GM19328 (cell line): ENCODE measurements around the gene TXNDC11.
A peak's percentile ranks its signal among the peaks of the same experiment; 100 is the strongest.

Experiments
- ATAC-seq: cut with Tn5 transposase; IDR thresholded peaks from one replicate; pipeline ENCODE4 v1.9.1; 2021; ENCODE audit warnings: mild to moderate bottlenecking, moderate library complexity; ENCODE audit not compliant: unreplicated experiment

TXNDC11 gene

DNA sequence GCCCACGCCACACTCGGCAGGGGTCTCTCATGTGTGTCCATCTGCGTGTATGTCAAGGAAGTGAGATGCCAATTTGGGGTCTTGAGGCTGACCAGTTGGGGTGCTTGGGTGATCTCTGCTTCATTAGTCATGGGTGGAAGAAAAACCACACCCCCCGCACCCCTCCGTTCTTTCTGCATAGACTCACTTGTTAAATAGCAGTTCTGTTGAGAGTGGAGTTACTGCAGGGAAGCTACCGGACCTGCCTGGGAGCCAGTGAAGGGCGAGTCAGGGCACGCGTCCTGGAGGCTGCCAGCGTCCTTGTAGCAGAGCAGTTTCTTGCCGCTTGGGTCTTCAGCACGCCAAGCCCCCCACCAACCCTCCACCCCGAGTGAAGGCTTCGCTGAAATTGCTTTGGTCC, 65.9 kb downstream of the TXNDC11 start:
- no peak for ATAC-seq

GRCh38 chr16:11675561-11676511, 66.8 kb downstream of the TXNDC11 start:
- no peak for ATAC-seq

- ATAC-seq, result no peak
These were observed 67.7 kb downstream of the TXNDC11 start for GRCh38 chr16:11674818-11675560.

- no peak for ATAC-seq
These were observed 68.4 kb downstream of the TXNDC11 start for GRCh38 chr16:11674001-11674817.

DNA sequence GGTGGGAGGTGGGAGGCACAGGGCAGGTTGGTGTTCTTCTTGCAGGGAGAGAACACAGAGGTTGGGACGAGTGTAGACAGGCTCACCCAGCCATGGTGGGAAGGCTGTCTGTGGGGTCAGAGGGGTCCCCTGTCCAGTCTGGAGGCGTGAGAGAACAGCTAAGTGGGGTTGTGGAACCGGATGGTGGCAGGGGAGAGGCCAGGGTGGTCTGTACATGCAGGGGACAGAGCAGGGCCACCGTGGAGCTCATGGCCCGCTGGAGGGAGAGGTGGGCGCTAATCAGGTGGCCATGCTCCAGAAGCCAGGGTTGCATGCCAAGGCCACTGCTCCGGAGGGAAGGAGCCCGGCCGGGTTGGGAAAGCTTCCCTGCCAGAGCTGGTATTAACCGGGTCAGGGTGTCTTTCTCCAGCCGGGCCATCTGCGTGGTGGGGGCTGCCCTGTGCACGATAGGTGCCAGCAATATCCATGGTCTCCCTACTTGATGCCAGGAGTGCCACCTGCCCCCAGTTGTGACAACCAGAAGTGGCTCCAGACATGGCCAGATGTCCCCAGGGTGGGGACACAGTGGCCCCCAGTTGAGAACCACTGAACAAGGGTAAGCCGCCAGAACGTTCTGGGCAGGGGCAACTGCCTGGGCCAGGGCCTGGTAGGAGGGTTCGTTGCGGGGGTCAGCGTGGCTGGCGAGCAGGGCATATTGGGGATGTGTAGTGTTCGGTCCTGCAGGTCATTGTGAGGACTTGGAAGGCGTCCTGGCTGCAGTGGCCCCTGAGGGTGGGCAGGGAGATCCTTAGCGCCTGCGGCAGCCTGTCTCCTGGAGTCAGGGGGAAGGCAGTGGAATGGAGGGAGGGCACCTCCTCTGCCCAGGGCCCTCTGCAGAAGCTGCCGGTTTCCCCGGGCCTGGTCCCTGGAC, 69.3 kb downstream of the TXNDC11 start:
- no peak for ATAC-seq

DNA sequence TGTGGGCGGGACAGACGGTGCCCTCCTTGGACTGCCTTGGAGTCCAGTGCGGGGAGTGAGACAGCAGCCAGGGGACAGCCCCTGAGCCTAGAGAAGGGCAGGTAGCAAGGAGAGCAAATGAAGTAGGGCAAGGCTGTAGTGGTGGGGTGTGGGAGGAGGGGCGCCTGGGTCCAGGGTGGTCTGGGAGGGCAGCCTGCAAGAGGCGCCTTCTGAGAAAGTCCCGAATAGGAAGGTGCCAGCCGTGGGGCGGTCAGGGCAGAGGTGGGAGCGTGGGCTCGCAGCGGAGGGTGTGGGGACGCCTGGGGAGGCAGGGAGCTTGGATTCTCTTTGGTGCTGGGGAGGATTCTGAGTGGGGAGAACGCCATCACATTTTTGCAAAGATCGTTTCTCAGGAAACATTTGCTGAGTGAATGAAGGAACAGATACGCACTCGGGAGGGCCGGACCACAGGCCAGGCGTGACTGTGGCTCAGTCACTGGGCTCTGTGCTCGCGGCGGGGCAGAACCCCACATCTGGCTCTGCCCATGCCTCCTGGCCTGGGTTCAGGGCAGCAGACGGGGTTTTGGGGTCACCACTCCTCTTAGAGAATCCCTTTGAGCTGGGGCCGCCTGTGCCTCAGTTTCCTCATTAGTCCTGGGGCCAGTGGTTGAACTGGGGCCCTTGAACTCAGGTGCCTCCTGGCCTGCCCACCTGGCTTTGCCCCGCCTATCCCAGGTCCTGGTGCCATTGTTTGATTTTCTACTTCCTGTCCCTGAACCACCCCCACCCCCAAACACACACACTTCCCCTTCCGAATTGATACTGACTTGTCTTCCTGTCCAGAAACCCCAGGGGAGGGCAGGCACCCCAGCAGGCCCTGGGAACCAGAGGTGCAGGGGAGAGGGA, 70.2 kb downstream of the TXNDC11 start:
- no peak for ATAC-seq

DNA sequence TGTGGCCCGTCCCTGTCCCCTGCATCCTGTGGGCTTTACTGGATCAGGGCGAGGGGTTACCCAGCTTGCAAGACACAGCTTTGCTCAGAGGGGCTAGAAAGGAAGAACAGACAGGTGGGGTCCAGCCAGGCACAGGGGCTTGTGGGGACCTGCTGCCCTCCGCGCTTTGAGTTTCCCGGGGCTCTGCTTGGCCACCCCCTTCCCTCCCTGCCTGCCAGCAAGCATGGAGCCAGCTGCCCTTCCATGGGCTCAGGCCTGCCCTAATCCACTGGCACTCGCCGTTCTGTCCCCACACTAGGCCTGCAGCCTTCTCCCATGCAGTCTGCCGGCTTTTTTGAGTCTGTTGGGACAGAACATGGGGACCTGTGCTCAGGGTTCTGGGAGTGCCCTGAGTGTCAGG, 71.0 kb downstream of the TXNDC11 start:
- no peak for ATAC-seq

GRCh38 chr16:11671271-11671670, 71.4 kb downstream of the TXNDC11 start:
- no peak for ATAC-seq

- no peak for ATAC-seq
These were observed 72.2 kb downstream of the TXNDC11 start for GRCh38 chr16:11670171-11671131.

- no peak for ATAC-seq
These were observed 73.1 kb downstream of the TXNDC11 start for GRCh38 chr16:11669380-11670146.

GRCh38 chr16:11668623-11669379, 73.9 kb downstream of the TXNDC11 start:
- ATAC-seq, result no peak

- ATAC-seq, result peak; percentile 67
These were observed 74.6 kb downstream of the TXNDC11 start, which contains the start of gene SNN for GRCh38 chr16:11667824-11668622. Gene SNN (plus strand): TSS chr16:11668455. CDS start chr16:11676060, 7,605 bp downstream.

DNA sequence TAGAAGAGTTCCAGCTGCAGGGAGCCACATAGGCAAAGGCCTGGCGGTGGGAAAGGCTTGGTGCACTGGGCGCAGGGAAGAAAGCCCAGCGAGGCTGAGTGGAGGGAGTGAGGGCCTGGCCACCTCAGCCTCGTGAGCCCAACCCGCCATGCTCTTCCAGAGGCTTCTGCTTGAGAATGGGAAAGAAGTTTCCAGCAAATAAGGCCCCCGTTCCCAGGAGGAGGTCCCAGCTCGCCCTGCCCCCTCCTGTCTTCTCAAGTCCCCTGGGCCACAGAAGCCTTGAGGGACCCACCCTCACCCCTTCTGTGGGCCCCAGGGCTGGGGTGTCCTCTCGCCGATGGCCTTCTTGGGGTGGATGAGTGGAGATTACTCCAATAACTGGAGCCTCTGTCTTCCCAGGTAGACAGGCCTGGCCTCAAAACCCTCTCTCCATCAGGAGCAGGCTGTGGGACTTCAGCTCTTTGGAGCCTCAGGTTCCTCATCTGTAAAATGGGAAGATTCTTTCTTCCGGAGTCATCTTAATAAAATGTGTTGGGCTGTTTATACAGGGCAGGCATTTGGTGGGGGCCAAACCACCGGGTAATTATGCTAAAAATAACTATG, 75.3 kb downstream of the TXNDC11 start:
- ATAC-seq, result no peak

- no peak for ATAC-seq
These were observed 76.3 kb downstream of the TXNDC11 start for GRCh38 chr16:11666103-11667055.
